HepG2 (cell line): ENCODE measurements around the gene KIF1C. TPM values are rescaled to one million over a fixed set of nuclear protein-coding genes. Genes with fewer than 3 reads are reported as not detected.

ENCODE experiments used
- ATAD3A ChIP-seq: sonication (generic); formaldehyde crosslinking; IDR thresholded peaks from 2 replicates; pipeline ENCODE4 v1.4.0; 2020; ENCODE audit warnings: missing genetic modification reagents
- FOSL1 ChIP-seq: sonication (generic); formaldehyde crosslinking; IDR thresholded peaks from 2 replicates; pipeline ENCODE4 v1.9.0; 2021; ENCODE audit warnings: missing genetic modification reagents, borderline replicate concordance
- FOXC1 ChIP-seq: sonication (generic); formaldehyde crosslinking; IDR thresholded peaks from 2 replicates; pipeline ENCODE4 v1.8.0; 2022; ENCODE audit warnings: mild to moderate bottlenecking, missing genetic modification reagents, borderline replicate concordance
- KDM3A ChIP-seq: IDR thresholded peaks from 2 replicates; pipeline ENCODE4 v1.6.1; 2018; ENCODE audit warnings: low read depth, missing compliant biosample characterization
- MAZ ChIP-seq, 2 experiments: sonication (generic) in 1 of 2; formaldehyde crosslinking in 1 of 2; IDR thresholded peaks; 2 replicates each; pipeline versions ENCODE4 v1.5.0 to v1.6.1; 2012 to 2020; ENCODE audit warnings: low read depth in 2 of 2, mild to moderate bottlenecking in 2 of 2, borderline replicate concordance in 1 of 2, improper control_type of control experiment in 1 of 2, low read length in 1 of 2, missing genetic modification reagents in 1 of 2, moderate library complexity in 1 of 2
- PLRG1 ChIP-seq: fragments of 450-650 bp; conservative IDR thresholded peaks from 2 replicates; pipeline ENCODE4 v1.6.1; 2016
- SMARCE1 ChIP-seq: fragments of 450-650 bp; IDR thresholded peaks from 2 replicates; pipeline ENCODE4 v1.6.1; 2017; ENCODE audit warnings: borderline replicate concordance
- ZFP82 ChIP-seq: sonication (generic); formaldehyde crosslinking; IDR thresholded peaks from 2 replicates; pipeline ENCODE4 v1.5.1; 2020; ENCODE audit warnings: mild to moderate bottlenecking, missing genetic modification reagents, borderline replicate concordance
- ZNF24 ChIP-seq: fragments of 450-650 bp; IDR thresholded peaks from 2 replicates; pipeline ENCODE4 v1.6.1; 2017; ENCODE audit warnings: antibody characterized with exemption, mild to moderate bottlenecking
- ZNF260 ChIP-seq: sonication (generic); formaldehyde crosslinking; IDR thresholded peaks from 2 replicates; pipeline ENCODE4 v1.4.0; 2020; ENCODE audit warnings: missing genetic modification reagents, low read depth, mild to moderate bottlenecking, borderline replicate concordance
- ZNF501 ChIP-seq: sonication (generic); formaldehyde crosslinking; IDR thresholded peaks from 2 replicates; pipeline ENCODE4 v1.5.1; 2020; ENCODE audit warnings: mild to moderate bottlenecking, moderate library complexity, missing genetic modification reagents
- ZSCAN12 ChIP-seq: sonication (generic); formaldehyde crosslinking; IDR thresholded peaks from 2 replicates; pipeline ENCODE4 v1.9.0; 2021; ENCODE audit warnings: mild to moderate bottlenecking, missing genetic modification reagents
- polyA plus RNA-seq, 8 experiments: library from polyadenylated mRNA; depleted of rRNA in 3 of 8; stranded (reverse) in 7 of 8; unstranded in 1 of 8; fragments of >200 nt; fragmentation: Illumina TruSeq in 4 of 8; extraction: Trizol in 4 of 8; gene quantifications; 2 replicates each; pipeline versions ENCODE4 v1.2.1 to v1.2.3, GENCODE V29; 2011 to 2016; ENCODE audit warnings: low read depth in 4 of 8, missing spikeins in 1 of 8, mixed read lengths in 1 of 8; ENCODE audit not compliant: insufficient read depth in 1 of 8
- total RNA-seq, 5 experiments: library from RNA; depleted of rRNA; stranded (reverse); fragments of >200 nt; fragmentation: Illumina TruSeq; extraction: Trizol; gene quantifications; 2 replicates each; pipeline ENCODE4 v1.2.3, GENCODE V29; 2016; ENCODE audit warnings: low read depth in 1 of 5
- TF ChIP-seq, protein P1 (sequence below): sonication (generic); formaldehyde crosslinking; conservative IDR thresholded peaks from 2 replicates; pipeline ENCODE4 v1.4.0; 2020; ENCODE audit warnings: missing genetic modification reagents
- TF ChIP-seq, protein P2 (sequence below): sonication (generic); formaldehyde crosslinking; IDR thresholded peaks from 2 replicates; pipeline ENCODE4 v1.5.1; 2020; ENCODE audit warnings: mild to moderate bottlenecking, missing genetic modification reagents, moderate library complexity
- TF ChIP-seq, protein P3 (sequence below): sonication (generic); formaldehyde crosslinking; IDR thresholded peaks from 2 replicates; pipeline ENCODE4 v1.8.1; 2023; ENCODE audit warnings: mild to moderate bottlenecking, missing genetic modification reagents
- TF ChIP-seq, protein P4 (sequence below): sonication (generic); formaldehyde crosslinking; IDR thresholded peaks from 2 replicates; pipeline ENCODE4 v1.4.0; 2020; ENCODE audit warnings: missing genetic modification reagents, borderline replicate concordance
- TF ChIP-seq, protein P5 (sequence below): sonication (generic); formaldehyde crosslinking; IDR thresholded peaks from 2 replicates; pipeline ENCODE4 v1.5.1; 2020; ENCODE audit warnings: missing genetic modification reagents, mild to moderate bottlenecking, borderline replicate concordance

Gene KIF1C
- total and polyA plus RNA-seq, 2 of the 13 experiments (the other 11 are each of a cell fraction or from before 2014, with no cell fraction given): 70.0 to 104 TPM

DNA sequence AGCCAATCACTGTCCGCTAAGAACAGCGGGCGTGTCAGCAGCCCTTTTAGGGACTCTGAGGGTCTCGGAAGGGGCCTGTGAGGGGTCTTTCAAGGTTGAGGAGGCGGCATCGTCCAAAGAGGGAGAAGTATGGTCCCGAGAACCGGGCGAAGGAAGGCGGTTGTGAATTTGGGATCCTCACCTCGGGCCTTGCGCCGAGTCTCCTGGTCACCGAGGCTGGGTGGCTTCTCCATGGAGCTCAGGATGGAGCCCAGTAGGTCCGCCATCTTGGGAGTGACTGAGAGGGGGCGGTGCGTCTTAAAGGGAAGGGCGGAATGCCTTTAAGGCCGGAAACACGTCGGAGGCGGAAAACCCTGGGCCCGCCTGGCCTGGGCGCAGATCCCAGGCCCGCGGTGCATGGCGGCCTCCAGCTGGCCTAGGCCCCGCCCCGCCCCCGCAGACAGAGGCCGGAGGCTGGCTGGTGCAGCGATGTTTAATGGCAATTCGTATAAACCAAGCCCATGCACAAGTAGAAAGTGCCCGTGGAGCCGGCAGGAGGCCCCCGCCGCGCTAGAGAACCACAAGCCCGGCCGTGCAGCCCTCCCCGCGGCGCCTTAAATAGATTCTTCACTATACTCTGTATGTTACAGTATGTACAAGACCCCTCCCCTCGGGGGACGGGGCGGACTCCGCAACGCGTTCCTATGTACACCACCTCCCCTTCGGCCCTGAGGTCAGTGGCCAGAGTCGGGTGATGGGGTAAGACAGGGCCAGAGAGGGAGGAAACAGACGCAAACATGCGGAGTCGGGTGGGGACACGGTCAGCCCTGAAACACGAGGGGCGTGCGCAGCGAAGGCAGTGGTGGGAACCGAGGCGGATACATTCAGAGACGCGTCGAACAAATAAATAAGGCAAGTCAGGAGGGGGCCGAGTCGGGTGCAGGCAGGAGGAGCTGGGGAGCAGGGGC is 29.9 kb upstream of the KIF1C start, which contains the start of gene SPAG7 (continued):
- TF ChIP-seq, protein P1, sequence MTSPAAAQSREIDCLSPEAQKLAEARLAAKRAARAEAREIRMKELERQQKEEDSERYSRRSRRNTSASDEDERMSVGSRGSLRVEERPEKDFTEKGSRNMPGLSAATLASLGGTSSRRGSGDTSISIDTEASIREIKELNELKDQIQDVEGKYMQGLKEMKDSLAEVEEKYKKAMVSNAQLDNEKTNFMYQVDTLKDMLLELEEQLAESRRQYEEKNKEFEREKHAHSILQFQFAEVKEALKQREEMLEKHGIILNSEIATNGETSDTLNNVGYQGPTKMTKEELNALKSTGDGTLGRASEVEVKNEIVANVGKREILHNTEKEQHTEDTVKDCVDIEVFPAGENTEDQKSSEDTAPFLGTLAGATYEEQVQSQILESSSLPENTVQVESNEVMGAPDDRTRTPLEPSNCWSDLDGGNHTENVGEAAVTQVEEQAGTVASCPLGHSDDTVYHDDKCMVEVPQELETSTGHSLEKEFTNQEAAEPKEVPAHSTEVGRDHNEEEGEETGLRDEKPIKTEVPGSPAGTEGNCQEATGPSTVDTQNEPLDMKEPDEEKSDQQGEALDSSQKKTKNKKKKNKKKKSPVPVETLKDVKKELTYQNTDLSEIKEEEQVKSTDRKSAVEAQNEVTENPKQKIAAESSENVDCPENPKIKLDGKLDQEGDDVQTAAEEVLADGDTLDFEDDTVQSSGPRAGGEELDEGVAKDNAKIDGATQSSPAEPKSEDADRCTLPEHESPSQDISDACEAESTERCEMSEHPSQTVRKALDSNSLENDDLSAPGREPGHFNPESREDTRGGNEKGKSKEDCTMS (CRISPR knock-in tag): no peak
- no peak; the same call in none of the 2 replicates for TF ChIP-seq ZNF501
- no peak for TF ChIP-seq ZNF260
- TF ChIP-seq, protein P2, sequence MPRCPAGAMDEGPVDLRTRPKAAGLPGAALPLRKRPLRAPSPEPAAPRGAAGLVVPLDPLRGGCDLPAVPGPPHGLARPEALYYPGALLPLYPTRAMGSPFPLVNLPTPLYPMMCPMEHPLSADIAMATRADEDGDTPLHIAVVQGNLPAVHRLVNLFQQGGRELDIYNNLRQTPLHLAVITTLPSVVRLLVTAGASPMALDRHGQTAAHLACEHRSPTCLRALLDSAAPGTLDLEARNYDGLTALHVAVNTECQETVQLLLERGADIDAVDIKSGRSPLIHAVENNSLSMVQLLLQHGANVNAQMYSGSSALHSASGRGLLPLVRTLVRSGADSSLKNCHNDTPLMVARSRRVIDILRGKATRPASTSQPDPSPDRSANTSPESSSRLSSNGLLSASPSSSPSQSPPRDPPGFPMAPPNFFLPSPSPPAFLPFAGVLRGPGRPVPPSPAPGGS (CRISPR knock-in tag): no peak
- TF ChIP-seq KDM3A (CRISPR knock-in tag): 0 out of 2 replicates have a peak, but pooled peaks have one; percentile 35
- TF ChIP-seq PLRG1: no peak
- TF ChIP-seq MAZ (IDR thresholded peaks at IDR 0.05; ENCODE audit: borderline replicate concordance, low read depth, low read length): 0 out of 2 replicates have a peak, but pooled peaks have one; percentile 61
- peak; percentile 26; the same call in 1 of the 2 replicates for TF ChIP-seq MAZ (CRISPR knock-in tag; IDR thresholded peaks at IDR 0.05; ENCODE audit: low read depth)
- peak; percentile 87; the same call in 1 of the 2 replicates for TF ChIP-seq FOXC1 (CRISPR knock-in tag)
- TF ChIP-seq, protein P3, sequence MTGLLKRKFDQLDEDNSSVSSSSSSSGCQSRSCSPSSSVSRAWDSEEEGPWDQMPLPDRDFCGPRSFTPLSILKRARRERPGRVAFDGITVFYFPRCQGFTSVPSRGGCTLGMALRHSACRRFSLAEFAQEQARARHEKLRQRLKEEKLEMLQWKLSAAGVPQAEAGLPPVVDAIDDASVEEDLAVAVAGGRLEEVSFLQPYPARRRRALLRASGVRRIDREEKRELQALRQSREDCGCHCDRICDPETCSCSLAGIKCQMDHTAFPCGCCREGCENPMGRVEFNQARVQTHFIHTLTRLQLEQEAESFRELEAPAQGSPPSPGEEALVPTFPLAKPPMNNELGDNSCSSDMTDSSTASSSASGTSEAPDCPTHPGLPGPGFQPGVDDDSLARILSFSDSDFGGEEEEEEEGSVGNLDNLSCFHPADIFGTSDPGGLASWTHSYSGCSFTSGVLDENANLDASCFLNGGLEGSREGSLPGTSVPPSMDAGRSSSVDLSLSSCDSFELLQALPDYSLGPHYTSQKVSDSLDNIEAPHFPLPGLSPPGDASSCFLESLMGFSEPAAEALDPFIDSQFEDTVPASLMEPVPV (CRISPR knock-in tag): peak; percentile 71; the same call in 1 of the 2 replicates
- no peak for TF ChIP-seq ZSCAN12
- TF ChIP-seq ATAD3A (CRISPR knock-in tag): no peak
- TF ChIP-seq ZNF24: no peak
- no peak for TF ChIP-seq ZFP82
- no peak for TF ChIP-seq SMARCE1
- no peak; the same call in 1 of the 2 replicates for TF ChIP-seq FOSL1
- TF ChIP-seq, protein P4, sequence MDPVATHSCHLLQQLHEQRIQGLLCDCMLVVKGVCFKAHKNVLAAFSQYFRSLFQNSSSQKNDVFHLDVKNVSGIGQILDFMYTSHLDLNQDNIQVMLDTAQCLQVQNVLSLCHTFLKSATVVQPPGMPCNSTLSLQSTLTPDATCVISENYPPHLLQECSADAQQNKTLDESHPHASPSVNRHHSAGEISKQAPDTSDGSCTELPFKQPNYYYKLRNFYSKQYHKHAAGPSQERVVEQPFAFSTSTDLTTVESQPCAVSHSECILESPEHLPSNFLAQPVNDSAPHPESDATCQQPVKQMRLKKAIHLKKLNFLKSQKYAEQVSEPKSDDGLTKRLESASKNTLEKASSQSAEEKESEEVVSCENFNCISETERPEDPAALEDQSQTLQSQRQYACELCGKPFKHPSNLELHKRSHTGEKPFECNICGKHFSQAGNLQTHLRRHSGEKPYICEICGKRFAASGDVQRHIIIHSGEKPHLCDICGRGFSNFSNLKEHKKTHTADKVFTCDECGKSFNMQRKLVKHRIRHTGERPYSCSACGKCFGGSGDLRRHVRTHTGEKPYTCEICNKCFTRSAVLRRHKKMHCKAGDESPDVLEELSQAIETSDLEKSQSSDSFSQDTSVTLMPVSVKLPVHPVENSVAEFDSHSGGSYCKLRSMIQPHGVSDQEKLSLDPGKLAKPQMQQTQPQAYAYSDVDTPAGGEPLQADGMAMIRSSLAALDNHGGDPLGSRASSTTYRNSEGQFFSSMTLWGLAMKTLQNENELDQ (CRISPR knock-in tag): no peak
- TF ChIP-seq, protein P5, sequence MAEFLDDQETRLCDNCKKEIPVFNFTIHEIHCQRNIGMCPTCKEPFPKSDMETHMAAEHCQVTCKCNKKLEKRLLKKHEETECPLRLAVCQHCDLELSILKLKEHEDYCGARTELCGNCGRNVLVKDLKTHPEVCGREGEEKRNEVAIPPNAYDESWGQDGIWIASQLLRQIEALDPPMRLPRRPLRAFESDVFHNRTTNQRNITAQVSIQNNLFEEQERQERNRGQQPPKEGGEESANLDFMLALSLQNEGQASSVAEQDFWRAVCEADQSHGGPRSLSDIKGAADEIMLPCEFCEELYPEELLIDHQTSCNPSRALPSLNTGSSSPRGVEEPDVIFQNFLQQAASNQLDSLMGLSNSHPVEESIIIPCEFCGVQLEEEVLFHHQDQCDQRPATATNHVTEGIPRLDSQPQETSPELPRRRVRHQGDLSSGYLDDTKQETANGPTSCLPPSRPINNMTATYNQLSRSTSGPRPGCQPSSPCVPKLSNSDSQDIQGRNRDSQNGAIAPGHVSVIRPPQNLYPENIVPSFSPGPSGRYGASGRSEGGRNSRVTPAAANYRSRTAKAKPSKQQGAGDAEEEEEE: no peak
